HG03439 (cell line): ENCODE results near the gene PRLHR.
"Not testable (repeated sequence)": the region's sequence is repeated elsewhere in the genome, so short reads cannot be mapped to it uniquely, and the experiment has no call there.

Source experiments
- ATAC-seq: cut with Tn5 transposase; IDR thresholded peaks from one replicate; pipeline ENCODE4 v1.9.1; 2021; ENCODE audit warnings: mild to moderate bottlenecking, moderate library complexity; ENCODE audit not compliant: unreplicated experiment

PRLHR gene

GRCh38 chr10:118595598-118596425, at the start of gene PRLHR:
Gene PRLHR, minus strand, starts transcription at chr10:118595648. Its CDS starts 404 bp downstream, at chr10:118595244.
- no peak for ATAC-seq

GRCh38 chr10:118642228-118642627, 46.8 kb upstream of the PRLHR start:
- ATAC-seq = no peak

GRCh38 chr10:118638680-118639079, 43.2 kb upstream of the PRLHR start:
- no peak for ATAC-seq

- ATAC-seq = no peak
Measured at GRCh38 chr10:118635674-118636402, 40.4 kb upstream of the PRLHR start.

- no peak for ATAC-seq
Measured at GRCh38 chr10:118633786-118634185, 38.3 kb upstream of the PRLHR start.

- no peak for ATAC-seq
Measured at GRCh38 chr10:118629211-118629610, 33.8 kb upstream of the PRLHR start.

GRCh38 chr10:118628397-118628796, 32.9 kb upstream of the PRLHR start:
- no peak for ATAC-seq

GRCh38 chr10:118626953-118627352, 31.5 kb upstream of the PRLHR start:
- no peak for ATAC-seq

- ATAC-seq = no peak
Measured at GRCh38 chr10:118625504-118625903, 30.1 kb upstream of the PRLHR start.

- no peak for ATAC-seq
Measured at GRCh38 chr10:118624747-118625146, 29.3 kb upstream of the PRLHR start.

GRCh38 chr10:118621304-118621942, 26.0 kb upstream of the PRLHR start:
- no peak for ATAC-seq

- not testable (repeated sequence) for ATAC-seq
Measured at GRCh38 chr10:118613863-118614262, 18.4 kb upstream of the PRLHR start.

GRCh38 chr10:118610577-118610976, 15.1 kb upstream of the PRLHR start:
- no peak for ATAC-seq

- ATAC-seq = no peak
Measured at GRCh38 chr10:118607768-118608354, 12.4 kb upstream of the PRLHR start.

GRCh38 chr10:118605694-118606093, 10.2 kb upstream of the PRLHR start:
- ATAC-seq = no peak

GRCh38 chr10:118596426-118597124, 1.1 kb upstream of the PRLHR start:
- no peak for ATAC-seq

- no peak for ATAC-seq
Measured at GRCh38 chr10:118595064-118595420, 406 bp downstream of the PRLHR start.

- ATAC-seq = no peak
Measured at GRCh38 chr10:118594392-118595063, 920 bp downstream of the PRLHR start.

- ATAC-seq = no peak
Measured at GRCh38 chr10:118592675-118593330, 2.6 kb downstream of the PRLHR start.

- ATAC-seq = no peak
Measured at GRCh38 chr10:118590334-118590733, 5.1 kb downstream of the PRLHR start.
